Rectal smooth muscle tissue (tissue), 1 donor: Measurements from ENCODE around the gene SCAF1.

Experiments used
- H3K27ac ChIP-seq: one replicate; pipeline ENCODE4 v1.7.0; 2013; ENCODE audit warnings: low read depth, low read length, inconsistent platforms
- H3K27me3 ChIP-seq: one replicate; pipeline ENCODE4 v1.7.0; 2013; ENCODE audit warnings: low read length; ENCODE audit not compliant: control insufficient read depth, insufficient read depth
- H3K36me3 ChIP-seq: one replicate; pipeline ENCODE4 v1.7.0; 2013; ENCODE audit warnings: low read length; ENCODE audit not compliant: control insufficient read depth, insufficient read depth
- H3K4me1 ChIP-seq: one replicate; pipeline ENCODE4 v1.7.0; 2013; ENCODE audit warnings: low read length; ENCODE audit not compliant: control insufficient read depth, insufficient read depth
- H3K4me3 ChIP-seq: one replicate; pipeline ENCODE4 v1.7.0; 2013; ENCODE audit warnings: low read length
- H3K9ac ChIP-seq: one replicate; pipeline ENCODE4 v1.7.0; 2013; ENCODE audit warnings: low read length

SCAF1 gene

GRCh38 chr19:49641688-49642491, at the start of gene SCAF1:
Gene SCAF1, plus strand, starts transcription at chr19:49642209. Its CDS starts 2,818 bp downstream, at chr19:49645027.
- Histone ChIP-seq H3K4me3 (peak within 1 kb of the TSS; percentile 98), H3K27me3 (no peaks in the 10 kb centered on the region), H3K4me1 (peaks cover 20% of the 10 kb centered on the region), H3K36me3 (peaks cover 7% of the 10 kb centered on the region), H3K9ac (peak within 1 kb of the TSS; percentile 99), H3K27ac (peak within 1 kb of the TSS; percentile 100)

- H3K9ac ChIP-seq: peak overlapping the region; percentile 22
- peaks cover 15% of the 10 kb centered on the region for H3K36me3 ChIP-seq
- peak overlapping the region; percentile 74 for H3K27ac ChIP-seq
- H3K4me1 ChIP-seq: peaks cover 6% of the 10 kb centered on the region
- no peaks in the 10 kb centered on the region for H3K27me3 ChIP-seq
- H3K4me3 ChIP-seq: peak overlapping the region; percentile 90
These were observed 49.4 kb upstream of the SCAF1 start for GRCh38 chr19:49592486-49593232.

- Histone ChIP-seq H3K27me3 (no peaks in the 10 kb centered on the region), H3K9ac (peak overlapping the region; percentile 22), H3K27ac (peak overlapping the region; percentile 63), H3K4me3 (peak overlapping the region; percentile 90), H3K4me1 (peaks cover 6% of the 10 kb centered on the region), H3K36me3 (peaks cover 17% of the 10 kb centered on the region)
These were observed 48.5 kb upstream of the SCAF1 start for GRCh38 chr19:49593233-49594113.

- peaks cover 25% of the 10 kb centered on the region for H3K36me3 ChIP-seq
- no peak overlapping the region for H3K9ac ChIP-seq
- H3K27ac ChIP-seq: peak overlapping the region; percentile 63
- no peaks in the 10 kb centered on the region for H3K27me3 ChIP-seq
- no peak overlapping the region for H3K4me3 ChIP-seq
- peaks cover 6% of the 10 kb centered on the region for H3K4me1 ChIP-seq
These were observed 47.6 kb upstream of the SCAF1 start for GRCh38 chr19:49594157-49594992.

GRCh38 chr19:49594993-49595818, 46.8 kb upstream of the SCAF1 start:
- Histone ChIP-seq H3K9ac (no peak overlapping the region), H3K4me1 (peaks cover 6% of the 10 kb centered on the region), H3K4me3 (no peak overlapping the region), H3K27ac (no peak overlapping the region), H3K27me3 (no peaks in the 10 kb centered on the region), H3K36me3 (peaks cover 33% of the 10 kb centered on the region)

- Histone ChIP-seq H3K36me3 (peaks cover 37% of the 10 kb centered on the region), H3K4me3 (no peak overlapping the region), H3K27ac (no peak overlapping the region), H3K4me1 (peaks cover 6% of the 10 kb centered on the region), H3K27me3 (no peaks in the 10 kb centered on the region), H3K9ac (no peak overlapping the region)
These were observed 46.1 kb upstream of the SCAF1 start for GRCh38 chr19:49595819-49596404.

GRCh38 chr19:49596407-49596806, 45.6 kb upstream of the SCAF1 start:
- Histone ChIP-seq H3K36me3 (peaks cover 41% of the 10 kb centered on the region), H3K4me1 (peaks cover 6% of the 10 kb centered on the region), H3K4me3 (no peak overlapping the region), H3K27me3 (no peaks in the 10 kb centered on the region), H3K27ac (no peak overlapping the region), H3K9ac (no peak overlapping the region)

- H3K36me3 ChIP-seq: peaks cover 46% of the 10 kb centered on the region
- peaks cover 6% of the 10 kb centered on the region for H3K4me1 ChIP-seq
- no peaks in the 10 kb centered on the region for H3K27me3 ChIP-seq
- no peak overlapping the region for H3K9ac ChIP-seq
- no peak overlapping the region for H3K27ac ChIP-seq
- H3K4me3 ChIP-seq: no peak overlapping the region
These were observed 44.9 kb upstream of the SCAF1 start for GRCh38 chr19:49596954-49597702.

- H3K36me3 ChIP-seq: peaks cover 46% of the 10 kb centered on the region
- H3K27me3 ChIP-seq: no peaks in the 10 kb centered on the region
- no peak overlapping the region for H3K4me3 ChIP-seq
- H3K4me1 ChIP-seq: peaks cover under 1% of the 10 kb centered on the region
- no peak overlapping the region for H3K9ac ChIP-seq
- no peak overlapping the region for H3K27ac ChIP-seq
These were observed 44.4 kb upstream of the SCAF1 start for GRCh38 chr19:49597703-49597974.

- Histone ChIP-seq H3K9ac (no peak overlapping the region), H3K4me3 (no peak overlapping the region), H3K27ac (no peak overlapping the region), H3K4me1 (no peaks in the 10 kb centered on the region), H3K36me3 (peaks cover 45% of the 10 kb centered on the region), H3K27me3 (no peaks in the 10 kb centered on the region)
These were observed 42.4 kb upstream of the SCAF1 start for GRCh38 chr19:49599378-49600295.
